ENCODE data around the gene TK1.
"Not testable (repeated sequence)": the region's sequence is repeated elsewhere in the genome, so short reads cannot be mapped to it uniquely, and the experiment has no call there.

Gene TK1, protein sequence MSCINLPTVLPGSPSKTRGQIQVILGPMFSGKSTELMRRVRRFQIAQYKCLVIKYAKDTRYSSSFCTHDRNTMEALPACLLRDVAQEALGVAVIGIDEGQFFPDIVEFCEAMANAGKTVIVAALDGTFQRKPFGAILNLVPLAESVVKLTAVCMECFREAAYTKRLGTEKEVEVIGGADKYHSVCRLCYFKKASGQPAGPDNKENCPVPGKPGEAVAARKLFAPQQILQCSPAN

DNA sequence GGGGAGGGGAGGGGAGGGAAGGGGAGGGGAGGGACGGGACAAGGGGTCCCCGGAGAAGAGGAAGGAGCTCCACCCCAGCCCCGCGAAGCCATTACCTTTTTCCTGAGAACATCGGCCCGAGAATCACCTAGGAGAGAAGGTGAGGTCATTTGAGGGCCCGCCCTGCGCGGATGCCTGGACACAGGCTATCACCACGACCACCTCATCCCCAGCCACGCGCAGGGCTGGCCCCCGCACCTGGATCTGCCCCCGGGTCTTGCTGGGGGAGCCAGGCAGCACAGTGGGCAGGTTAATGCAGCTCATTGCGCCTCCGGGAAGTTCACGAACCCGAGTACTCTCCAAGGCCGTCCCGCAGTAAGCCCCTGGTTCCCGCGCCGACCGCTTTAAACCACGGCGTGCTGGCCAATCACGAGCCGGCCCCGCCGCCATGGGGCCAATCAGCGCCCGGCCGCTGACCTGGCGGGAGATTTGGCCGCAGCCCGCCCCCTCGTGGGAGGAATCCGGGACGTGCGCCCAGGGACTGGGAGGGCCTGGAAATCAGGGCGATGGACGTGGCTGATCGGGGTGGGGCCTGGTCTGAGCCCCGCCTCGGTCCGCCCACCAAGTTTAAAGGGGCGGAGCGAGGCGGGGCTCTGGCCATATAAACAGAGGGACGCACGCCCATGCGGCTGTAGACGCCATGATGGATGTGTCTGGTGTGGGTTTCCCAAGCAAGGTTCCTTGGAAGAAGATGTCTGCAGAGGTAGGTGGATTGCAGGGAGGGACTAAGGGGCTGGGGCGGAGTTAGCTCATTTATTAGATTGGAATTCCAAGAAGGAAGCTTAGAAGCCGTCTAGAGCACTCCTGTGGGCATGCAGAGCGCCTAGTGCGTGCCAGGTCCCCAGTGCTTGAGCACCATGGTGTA is at the start of gene TK1, which contains the start of gene AFMID:
Gene TK1 (minus strand): TSS at position 361 of the 904 bp plus-strand sequence. CDS start 58 bp downstream, at position 303.
Gene AFMID (plus strand): TSS at position 671 of the 904 bp plus-strand sequence. CDS start 9 bp downstream, at position 680.
- peak; percentile 95 for DNase-seq

DNA sequence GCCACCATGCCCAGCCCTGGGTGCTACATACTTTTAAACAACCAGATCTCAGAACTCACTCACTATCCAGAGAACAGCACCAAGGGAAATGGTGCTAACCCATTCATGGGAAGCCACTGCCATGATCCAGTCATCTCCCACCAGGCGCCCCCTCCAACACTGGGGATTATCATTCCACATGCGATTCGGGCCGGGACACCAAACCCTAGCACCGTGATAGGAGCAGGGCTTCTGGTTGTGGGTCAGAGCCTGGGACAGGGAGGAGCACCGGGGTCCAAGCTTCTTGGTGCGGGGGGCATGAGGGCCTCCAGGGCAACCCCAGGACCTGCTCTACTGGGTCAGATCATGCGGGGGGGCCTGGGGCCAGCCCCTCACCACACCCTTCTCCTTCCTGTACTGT is 49.0 kb upstream of the TK1 start:
- no peak for DNase-seq

GRCh38 chr17:78235022-78235421 is 48.2 kb upstream of the TK1 start:
- DNase-seq = not testable (repeated sequence)

DNA sequence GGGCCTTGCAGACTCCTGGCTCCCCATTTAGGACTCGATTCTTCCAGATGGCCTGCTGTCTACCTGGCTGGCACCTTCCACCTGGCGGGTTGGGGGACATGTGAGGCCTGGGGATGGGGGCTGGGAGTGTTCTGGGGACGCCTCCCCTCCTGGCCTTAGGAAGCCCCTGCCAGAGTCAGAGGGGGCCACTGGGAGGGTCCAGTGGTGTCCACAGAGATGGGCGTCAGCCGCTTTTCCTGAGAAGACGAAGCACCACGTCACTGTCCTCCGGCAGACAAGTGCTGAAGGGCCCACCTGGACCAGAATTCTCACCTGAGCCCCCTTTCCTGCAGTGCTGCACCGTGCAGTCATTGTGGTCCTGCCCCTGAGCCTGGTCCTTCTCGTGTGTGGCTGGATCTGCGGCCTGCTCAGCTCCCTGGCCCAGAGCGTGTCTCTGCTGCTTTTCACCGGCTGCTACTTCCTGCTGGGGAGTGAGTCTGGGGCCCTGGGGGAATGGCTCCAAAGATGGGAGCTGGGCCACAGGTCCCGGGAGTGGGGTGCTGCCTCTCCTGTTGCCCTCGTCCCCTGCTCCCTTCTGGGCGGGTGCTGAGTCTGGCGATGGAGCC is 47.5 kb upstream of the TK1 start:
- DNase-seq = no peak

GRCh38 chr17:78233678-78234077 is 46.8 kb upstream of the TK1 start:
- no peak for DNase-seq

DNA sequence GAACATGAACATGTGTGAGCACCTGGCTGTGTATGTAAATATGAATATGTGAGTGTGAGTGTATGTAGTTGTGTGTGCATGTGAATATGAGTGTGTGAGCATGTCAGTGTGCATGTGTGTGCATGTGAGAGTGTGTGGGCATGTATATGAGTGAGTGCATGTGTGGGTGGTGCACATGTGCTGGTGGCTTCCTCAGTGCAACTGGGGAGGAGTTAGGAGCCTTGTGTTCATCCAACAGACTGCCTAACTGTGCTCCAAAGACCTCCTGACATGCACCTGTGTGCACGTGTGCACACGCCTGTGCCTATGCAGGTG is 46.0 kb upstream of the TK1 start:
- DNase-seq = no peak

GRCh38 chr17:78231991-78232858 is 45.4 kb upstream of the TK1 start:
- no peak for DNase-seq

- DNase-seq = no peak
Observed at GRCh38 chr17:78230996-78231935, 44.4 kb upstream of the TK1 start, which contains the start of gene TMEM235. Gene TMEM235, plus strand, starts transcription at chr17:78231631. Its CDS starts 393 bp downstream, at chr17:78232024.

DNA sequence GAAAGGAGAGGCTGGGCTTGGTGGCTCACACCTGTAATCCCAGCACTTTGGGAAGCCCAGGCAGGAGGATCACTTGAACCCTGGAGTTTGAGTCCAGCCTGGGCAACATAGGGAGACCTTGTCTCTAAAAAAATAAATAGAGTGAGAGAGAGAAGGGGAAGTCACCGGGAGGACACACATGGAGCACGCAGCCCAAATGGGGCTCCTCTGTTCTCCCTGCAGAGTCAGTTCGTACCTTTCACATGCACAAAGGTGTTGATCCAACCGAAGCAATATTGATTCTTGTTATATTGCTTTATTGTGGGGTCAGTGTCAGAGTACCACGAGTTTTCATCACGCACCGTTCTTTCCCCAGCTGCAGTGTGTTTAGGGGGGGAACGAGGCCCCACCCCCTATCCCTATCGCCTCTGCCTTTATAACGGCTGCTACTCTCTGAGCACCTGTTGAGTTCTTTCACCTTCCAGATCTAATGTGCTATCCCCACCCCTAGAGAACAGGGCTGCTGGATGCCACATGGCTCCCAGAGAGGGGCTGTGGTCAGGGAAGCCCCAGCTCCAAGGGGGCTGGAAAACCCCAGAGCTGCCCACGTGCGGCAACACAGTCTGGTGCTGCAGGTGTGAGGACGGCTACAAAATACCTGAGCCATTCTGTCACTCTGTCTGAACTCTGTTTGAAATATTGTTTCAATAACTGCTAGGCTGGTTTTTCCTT is 43.6 kb upstream of the TK1 start:
- DNase-seq = no peak

DNA sequence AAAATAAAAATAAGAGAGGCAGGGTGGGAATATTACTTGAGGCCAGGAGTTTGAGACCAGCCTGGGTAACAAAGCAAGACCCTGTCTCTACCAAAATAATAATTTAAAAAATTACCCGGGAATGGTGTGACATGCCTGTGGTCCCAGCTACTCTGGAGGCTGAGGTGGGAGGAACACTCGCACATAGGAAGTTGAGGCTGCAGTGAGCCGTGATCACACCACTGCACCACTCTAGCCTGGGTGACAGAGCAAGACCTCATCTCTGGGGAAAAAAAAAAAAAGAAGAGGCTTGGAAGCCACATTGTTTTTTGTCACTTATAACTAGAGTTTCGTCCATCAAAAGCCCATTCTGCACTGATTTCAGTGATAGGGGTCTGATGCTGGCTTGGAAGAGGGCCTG is 41.3 kb upstream of the TK1 start:
- DNase-seq = no peak

- DNase-seq = peak; percentile 90
Observed at GRCh38 chr17:78227455-78227916, 40.6 kb upstream of the TK1 start.

DNA sequence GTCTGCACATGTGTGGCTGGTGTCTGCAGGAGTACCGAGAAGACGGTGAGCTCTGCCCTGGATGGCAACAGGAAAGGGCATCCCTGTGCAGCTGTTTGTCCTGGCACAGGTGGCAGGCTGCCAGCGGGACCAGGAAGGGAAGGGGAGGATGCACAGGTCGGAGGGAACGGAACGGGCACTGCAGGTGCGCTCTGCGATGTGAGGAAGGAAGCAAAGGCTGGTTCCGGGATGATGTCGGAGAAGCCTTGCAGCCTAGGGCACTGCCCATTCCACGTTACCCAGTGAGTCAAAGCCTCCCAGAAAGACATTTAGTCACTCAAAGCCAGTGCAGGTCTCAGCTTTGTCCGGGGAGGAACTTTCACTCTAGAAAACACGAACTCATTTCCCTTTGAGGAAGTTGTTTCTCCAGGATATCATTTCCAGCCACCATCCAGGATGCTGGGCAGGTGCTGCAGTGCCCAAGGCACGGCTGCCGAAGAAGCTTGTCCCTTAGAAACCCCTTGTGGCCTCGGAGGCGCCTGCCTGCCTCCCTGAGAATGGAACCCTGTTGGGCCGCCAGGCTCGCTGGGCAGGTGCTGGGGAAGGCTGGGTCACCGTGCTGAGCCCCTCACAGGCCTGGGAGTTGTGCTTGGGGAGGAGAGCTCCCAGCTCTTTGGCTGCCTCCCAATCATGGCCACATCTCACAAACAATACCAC is 40.1 kb upstream of the TK1 start:
- DNase-seq = no peak

DNA sequence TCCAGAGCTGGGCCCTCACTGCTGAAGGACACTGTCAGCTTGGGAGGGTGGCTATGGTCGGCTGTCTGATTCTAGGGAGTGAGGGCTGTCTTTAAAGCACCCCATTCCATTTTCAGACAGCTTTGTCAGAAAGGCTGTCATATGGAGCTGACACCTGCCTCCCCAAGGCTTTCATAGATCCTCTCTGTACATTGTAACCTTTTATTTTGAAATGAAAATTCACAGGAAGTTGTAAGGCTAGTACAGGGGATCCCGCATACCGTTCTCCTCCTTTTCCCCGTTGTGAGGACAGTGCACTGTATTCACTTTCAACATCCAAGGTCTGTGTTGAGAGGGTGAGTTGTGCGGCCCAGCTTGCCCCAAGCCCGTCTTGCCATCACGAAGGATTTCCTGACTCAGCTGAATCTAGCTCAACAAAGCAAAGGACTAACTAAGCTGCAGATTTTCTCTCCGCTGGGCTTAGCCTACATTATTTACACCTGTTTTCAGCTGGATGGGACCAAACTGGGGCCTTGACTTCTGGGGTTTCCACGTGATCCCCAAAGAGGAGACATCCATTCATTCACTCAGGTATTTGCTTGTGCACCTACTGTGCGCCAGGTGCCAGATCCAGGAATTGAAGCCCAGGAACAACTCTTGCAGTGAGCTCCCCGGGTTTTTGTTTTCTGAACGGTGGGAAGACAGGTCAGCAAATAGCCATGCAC is 39.4 kb upstream of the TK1 start:
- DNase-seq = no peak

DNA sequence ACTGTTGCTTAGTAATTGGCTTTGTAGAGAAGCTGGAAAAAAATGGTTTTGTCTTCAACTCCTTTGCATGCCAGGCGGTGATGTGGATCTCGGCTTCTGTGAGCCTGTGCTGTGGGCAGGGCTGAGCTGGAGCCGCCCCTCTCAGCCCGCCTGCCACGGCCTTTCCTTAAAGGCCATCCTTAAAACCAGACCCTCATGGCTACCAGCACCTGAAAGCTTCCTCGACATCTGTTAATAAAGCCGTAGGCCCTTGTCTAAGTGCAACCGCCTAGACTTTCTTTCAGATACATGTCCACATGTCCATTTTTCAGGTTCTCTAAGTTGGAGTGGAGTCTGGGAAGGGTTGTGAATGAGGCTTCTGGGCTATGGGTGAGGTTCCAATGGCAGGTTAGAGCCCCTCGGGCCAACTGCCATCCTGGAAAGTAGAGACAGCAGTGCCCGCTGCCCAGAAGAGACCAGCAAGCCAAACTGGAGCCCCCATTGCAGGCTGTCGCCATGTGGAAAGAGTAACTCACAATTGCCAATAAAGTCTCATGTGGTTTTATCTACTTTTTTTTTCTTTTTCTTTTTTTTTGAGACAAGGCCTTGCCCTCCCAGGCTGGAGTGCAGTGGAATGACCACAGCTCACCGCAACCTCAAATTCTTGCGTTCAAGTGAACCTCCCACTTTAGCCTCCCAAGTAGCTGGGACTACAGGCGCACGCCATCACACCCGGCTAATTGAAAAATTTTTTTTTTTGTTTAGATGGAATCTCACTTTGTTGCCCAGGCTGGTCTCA is 38.4 kb upstream of the TK1 start:
- no peak for DNase-seq

DNA sequence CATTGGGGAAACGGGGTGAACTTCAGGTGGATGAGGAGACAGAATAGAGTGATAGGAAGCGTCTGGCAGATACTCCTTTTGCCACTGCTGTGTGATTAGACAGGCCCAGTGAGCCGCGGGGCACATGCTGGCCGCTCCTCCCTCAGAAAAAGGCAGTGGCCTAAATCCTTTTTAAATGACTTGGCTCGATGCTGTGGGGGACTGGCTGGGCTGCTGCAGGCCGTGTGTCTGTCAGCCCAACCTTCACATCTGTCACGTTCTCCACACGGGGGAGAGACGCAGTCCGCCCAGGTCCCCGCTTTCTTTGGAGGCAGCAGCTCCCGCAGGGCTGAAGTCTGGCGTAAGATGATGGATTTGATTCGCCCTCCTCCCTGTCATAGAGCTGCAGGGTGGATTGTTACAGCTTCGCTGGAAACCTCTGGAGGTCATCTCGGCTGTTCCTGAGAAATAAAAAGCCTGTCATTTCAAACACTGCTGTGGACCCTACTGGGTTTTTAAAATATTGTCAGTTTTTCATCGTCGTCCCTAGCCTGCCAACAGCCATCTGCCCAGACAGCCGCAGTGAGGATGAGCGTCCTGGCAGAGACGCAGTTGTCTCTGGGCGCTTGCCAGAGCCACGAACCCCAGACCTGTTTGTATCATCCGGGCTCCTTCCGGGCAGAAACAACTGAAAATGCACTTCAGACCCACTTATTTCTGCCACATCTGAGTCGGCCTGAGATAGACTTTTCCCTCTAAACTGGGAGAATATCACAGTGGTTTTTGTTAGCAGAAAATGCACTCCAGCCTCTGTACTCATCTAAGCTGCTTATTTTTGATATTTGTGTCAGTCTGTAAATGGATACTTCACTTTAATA is 37.6 kb upstream of the TK1 start:
- peak; percentile 86 for DNase-seq

DNA sequence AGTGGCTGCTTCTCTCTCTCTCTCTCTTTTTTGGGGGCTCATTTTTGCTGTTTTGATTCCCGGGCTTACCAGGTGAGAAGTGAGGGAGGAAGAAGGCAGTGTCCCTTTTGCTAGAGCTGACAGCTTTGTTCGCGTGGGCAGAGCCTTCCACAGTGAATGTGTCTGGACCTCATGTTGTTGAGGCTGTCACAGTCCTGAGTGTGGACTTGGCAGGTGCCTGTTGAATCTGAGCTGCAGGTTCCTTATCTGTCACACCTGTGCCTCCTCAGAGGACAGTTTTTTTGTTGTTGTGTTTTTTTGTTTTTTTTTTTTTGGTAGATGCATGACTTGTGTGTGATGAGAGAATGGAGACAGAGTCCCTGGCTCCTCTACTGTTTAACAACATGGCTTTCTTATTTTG is 36.9 kb upstream of the TK1 start:
- no peak for DNase-seq

DNA sequence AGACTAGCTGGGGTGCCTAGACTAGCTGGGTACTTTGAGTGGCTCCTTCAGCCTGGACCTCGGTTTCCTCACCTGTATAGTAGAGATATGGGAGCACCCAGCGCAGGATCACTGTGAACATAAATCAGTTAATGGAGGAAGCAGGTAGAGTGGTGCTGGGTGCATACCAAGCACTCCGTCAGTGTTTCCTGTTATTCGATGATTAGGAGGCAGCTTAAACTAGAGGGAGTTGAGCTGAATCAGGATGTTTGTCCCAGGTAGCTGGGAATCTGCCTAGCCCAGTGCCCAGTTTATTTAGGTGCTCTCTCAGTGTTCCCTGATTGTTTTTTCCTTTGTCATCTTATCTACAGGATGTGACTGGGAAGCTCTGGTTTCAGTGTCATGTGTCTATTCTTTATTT is 36.2 kb upstream of the TK1 start:
- DNase-seq = no peak
